Raji (cell line): ENCODE results near the gene CACNA2D4.

ENCODE experiments used
- POLR2A ChIP-seq: IDR thresholded peaks from 2 replicates; pipeline ENCODE4 v1.6.1; 2011; ENCODE audit warnings: low read depth, low read length, control low read depth; ENCODE audit not compliant: insufficient read depth

CACNA2D4 gene, protein sequence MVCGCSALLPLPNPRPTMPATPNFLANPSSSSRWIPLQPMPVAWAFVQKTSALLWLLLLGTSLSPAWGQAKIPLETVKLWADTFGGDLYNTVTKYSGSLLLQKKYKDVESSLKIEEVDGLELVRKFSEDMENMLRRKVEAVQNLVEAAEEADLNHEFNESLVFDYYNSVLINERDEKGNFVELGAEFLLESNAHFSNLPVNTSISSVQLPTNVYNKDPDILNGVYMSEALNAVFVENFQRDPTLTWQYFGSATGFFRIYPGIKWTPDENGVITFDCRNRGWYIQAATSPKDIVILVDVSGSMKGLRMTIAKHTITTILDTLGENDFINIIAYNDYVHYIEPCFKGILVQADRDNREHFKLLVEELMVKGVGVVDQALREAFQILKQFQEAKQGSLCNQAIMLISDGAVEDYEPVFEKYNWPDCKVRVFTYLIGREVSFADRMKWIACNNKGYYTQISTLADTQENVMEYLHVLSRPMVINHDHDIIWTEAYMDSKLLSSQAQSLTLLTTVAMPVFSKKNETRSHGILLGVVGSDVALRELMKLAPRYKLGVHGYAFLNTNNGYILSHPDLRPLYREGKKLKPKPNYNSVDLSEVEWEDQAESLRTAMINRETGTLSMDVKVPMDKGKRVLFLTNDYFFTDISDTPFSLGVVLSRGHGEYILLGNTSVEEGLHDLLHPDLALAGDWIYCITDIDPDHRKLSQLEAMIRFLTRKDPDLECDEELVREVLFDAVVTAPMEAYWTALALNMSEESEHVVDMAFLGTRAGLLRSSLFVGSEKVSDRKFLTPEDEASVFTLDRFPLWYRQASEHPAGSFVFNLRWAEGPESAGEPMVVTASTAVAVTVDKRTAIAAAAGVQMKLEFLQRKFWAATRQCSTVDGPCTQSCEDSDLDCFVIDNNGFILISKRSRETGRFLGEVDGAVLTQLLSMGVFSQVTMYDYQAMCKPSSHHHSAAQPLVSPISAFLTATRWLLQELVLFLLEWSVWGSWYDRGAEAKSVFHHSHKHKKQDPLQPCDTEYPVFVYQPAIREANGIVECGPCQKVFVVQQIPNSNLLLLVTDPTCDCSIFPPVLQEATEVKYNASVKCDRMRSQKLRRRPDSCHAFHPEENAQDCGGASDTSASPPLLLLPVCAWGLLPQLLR

DNA sequence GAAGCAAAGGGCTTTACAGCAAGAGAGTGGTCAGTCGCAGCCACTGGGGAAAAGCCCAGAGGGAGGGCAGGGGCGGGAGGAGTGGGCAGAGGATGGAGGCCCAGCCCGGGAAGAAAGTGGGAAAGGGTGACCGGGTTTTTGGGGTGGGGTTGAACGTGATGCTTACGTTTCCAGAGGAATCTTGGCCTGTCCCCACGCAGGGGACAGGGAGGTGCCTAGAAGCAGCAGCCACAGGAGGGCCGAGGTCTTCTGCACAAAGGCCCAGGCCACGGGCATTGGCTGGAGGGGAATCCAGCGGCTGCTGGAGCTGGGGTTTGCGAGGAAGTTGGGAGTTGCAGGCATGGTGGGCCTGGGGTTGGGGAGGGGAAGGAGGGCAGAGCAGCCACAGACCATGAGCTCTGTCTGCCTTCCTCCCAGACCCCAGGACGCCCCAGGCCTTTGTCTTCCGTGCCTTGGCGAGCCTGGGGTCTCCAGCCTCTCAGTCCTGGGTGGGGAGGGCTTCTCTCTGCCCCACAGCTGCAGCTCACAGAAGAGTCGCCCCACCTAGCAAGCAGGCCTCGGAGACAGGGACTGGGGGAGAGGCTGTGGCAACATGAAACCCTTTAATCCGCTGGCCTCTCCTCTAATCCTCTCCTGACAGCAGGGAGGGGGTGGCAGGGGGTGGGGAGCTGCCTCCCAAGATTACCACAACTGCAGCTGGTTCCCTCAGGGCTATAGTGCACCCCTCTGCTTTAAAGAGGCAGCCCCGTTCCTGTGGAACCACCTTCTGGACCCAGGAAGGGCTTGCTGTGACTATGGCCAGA, at the start of gene CACNA2D4:
TSS of gene CACNA2D4 (minus strand) at position 572 of the 803 bp plus-strand sequence. CDS start at position 393, 179 bp downstream.
- TF ChIP-seq POLR2A: no peak

DNA sequence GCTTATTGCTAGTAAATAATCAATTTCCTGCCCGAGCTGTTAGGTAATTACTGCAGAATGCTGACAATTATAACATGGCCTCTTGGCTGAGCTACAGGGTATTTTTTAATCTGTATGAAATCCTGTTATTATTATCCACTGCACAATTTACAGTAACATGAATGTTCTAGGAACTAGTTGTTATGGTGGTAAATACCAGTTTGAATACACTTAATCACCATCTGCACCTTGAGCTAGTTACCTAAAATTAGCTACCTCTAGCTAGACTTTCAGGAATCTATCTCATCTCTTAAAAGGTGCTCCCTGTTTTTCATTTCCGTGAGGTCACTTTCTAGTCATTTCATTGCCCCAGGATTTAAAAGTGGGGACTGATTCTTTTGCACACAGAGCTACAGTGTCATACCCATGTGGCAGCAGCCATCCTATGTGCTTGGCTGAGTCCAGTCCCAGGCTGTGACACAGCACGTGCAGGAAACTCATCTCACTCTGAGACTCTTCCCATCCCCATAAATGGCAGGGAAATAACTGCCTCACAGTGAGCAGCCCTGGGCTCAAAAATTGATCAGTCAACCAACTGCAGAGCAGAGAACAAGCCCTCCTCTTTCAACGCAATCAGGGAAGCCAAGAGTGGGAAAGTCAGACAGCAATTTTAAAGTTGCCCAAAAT, 48.2 kb upstream of the CACNA2D4 start:
- TF ChIP-seq POLR2A: no peak

DNA sequence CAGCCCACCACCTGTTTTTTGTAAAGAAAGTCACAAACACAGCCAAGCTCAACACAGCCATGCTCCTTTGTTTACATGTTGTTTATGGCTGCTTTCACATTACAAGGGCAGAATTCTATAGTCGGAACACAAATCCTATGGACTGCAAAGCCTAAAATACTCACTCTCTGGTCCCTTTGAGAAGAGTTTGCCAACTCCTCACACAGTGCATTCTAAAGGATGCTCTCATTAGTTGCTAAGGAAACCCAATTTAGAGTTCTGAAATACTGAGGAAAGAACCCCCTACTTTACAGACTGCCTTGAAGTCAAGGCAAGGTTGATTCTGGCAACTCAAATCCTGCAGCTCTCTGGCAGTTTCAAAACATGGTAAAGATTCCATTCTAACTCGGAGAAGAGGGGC, 47.5 kb upstream of the CACNA2D4 start:
- TF ChIP-seq POLR2A: no peak

DNA sequence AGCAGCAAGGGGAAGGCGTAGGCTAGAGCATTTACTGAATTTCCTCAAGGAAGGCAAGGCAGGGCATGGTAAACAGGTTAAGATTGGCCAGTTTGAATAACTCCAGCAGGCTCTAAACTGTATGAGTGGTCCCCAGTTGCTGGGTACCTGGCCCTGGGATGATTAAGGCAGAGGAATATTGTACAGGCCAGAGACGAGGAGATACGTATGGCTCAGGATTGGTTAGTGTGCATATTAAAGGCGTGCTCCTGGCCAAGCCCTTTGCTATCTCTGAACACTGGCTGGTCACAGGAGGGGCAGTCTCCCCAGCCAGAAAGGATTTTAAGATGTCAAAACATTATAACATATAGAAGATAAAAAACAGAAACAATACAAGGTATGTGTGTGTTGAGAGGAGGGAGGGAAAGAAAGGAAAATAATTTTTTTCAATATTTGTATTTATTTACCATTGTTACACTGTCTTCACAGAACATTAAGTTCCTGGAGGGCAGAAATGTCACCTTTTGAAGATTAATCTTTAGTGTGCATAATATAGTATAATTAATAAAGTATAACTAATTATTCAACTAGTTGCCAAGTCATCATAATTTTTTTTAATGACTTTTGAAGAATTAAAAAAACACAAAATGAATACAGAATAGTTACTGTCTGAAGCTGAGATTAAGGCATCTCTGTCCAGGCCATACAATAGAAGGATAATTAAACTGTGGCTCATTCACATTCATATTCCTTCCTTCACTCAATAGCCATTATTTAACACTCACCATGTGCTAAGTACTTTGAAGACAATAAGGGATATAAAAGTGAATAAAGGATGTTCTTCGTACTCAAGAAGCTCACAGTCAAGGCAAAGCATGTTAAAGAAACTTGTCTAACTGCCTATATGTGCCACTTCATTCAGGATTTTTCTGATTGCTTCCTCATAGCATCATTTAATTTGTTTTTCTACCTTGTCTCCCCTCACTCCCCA, 43.9 kb upstream of the CACNA2D4 start:
- TF ChIP-seq POLR2A: no peak

DNA sequence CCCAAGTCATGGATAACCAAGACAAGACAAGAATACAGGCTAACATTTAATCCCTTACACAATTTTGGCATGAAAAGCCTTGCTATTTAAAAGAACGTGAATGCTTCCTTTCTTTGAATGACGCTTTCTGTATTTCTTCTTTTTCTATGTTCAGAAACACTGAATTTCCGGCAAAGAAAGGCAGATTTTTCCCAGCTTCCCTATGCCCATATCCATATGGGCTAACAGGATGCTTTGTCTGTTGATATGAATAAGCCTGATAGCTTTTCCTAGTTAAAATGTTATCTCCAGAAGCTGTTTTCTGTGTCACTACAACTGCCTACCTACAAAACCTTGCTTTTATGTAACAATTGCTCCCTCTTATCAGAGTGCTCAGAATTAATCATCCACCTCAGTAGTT, 38.3 kb upstream of the CACNA2D4 start:
- TF ChIP-seq POLR2A: no peak

DNA sequence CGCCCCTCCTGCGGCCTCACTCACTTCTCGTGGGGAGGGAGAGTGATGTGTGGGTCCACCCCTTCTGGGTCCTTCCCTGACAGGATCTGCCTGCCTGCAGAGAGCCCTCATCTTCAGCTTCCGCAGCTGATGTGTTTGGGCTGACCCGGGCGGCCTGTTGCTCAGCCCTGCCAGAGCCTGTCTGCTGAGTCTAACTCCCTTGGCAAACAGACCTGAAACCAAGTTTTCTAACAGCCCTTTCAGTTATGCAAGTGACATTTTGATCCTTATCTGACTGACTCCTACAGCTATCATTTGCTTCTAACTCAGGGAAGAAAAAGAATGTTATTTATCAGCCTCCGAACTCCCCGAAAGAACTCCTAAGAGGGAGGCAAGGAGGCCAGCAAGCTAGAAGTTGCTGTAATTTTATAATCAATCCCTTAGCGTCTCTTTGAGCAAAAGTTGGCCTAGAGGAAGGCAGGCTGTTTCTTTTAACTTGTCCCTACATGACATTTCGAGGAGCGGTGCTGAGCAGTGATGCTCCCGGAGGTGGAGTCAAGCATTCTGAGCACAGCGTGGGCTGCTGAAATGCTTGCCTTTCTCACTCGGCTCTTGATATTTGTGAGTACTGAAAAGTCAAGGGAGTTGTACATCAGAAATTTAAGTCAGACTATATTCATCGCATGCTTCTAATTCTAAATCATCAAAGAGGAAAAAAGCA, 31.5 kb upstream of the CACNA2D4 start:
- no peak for TF ChIP-seq POLR2A

DNA sequence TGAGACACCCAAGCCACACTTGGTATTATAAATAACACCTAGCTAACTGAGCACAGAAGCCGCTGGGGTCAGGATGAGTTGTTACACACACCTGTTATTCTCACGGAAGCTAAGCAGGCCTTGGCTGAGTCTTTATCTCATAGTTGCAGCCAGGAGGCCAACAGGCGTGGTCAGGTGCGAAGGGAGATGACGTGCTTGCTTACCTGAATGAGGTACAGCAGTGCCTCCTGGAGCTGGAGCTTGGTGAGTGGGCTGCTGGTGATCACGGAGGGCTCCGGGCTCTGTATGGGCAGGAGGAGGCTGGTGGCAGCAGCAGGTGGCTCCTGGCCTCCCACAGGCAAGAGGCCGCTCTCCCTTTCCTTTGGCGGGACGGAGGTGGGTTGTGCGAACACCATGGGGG, 30.4 kb upstream of the CACNA2D4 start:
- no peak for TF ChIP-seq POLR2A

DNA sequence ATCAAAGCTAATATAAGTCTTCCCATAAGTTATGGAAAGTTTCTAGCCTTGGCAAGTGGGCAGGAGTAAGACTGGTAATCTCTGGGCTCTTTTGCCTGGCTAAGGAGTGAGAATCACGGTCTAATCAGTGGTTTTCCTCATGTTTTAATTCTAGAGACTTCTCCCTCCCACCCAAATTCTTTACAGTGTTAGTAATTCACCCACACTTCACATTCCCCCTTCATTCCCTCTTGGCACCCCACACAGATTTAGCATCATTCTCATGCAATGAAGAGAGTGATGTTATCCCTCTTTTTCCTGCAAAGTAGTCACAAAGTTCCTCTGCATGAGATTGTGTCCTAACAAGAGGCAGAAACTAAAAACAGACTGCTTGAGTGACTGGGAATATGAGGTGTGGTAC, 28.6 kb upstream of the CACNA2D4 start:
- no peak for TF ChIP-seq POLR2A

DNA sequence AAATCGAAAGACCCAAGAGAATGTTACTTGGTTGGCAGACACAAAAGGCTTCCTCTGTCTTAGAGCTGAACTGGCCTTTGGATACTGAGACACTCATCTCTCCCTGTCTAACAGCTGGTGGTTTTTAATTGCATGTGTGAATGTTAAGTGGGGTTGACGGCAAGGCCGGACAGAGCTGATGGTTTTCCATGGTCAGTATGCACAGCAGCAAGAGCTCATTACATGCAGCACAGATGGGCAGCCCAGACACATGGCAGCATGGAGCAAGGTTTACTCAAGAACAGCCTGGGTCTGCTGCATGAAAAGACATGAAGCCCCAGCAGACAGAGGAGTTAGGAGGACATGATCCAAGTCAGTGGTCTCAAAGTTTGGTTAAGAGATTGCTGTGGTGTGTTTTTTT, 27.8 kb upstream of the CACNA2D4 start:
- no peak for TF ChIP-seq POLR2A

DNA sequence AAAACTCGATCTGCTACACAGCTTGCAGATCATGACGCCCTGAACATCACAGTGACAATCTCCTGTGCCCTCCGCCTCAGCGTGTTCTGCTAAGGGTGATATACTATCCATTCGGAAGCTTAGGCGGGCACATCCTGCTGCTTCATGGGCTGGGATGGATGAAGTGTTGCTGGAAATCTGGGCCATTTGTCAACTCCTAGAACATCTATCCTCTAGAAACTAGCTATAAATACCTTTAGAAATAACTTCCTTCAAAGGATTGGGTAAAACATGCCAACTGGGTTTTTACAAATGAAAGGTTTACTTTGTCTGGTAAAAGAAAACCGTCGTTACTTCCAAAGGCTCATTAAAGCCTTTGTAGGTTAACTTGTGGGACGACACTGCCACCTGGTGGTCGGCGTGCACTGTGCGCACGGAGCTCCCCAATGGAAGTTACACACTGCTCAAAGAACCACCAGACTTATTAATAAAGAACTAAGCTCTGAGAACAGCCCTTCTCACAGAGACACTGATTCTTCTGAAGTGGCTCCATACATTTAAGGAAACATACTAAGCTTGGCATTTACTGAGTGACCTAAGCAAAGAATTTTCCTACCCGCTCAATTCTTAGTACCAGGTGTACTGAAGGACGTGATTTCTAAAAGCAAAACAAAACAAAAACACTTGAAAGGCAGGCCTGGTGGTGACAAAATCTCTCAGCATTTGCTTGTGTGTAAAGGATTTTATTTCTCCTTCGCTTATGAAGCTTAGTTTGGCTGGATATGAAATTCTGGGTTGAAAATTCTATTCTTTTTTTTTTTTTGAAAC, 21.6 kb upstream of the CACNA2D4 start:
- TF ChIP-seq POLR2A: no peak

DNA sequence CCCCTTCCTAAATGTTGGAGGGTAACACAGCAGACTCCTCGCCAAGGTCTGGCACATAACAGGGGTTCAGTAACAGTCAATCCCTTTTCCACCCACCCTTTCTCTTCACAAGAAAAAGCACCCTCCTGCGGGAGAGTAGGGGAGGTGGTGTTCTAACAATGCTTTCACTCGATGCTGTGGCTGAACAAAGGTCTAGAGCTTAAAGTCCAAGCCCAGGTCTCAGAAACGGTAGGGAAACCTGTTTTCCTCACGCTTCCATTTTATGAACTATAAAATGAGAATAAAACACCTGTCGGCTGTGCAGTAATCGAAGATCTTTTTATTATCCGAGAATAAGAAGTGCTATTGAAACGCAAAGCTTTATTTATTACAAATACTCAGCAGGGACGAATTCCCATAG, 20.9 kb upstream of the CACNA2D4 start:
- no peak for TF ChIP-seq POLR2A

DNA sequence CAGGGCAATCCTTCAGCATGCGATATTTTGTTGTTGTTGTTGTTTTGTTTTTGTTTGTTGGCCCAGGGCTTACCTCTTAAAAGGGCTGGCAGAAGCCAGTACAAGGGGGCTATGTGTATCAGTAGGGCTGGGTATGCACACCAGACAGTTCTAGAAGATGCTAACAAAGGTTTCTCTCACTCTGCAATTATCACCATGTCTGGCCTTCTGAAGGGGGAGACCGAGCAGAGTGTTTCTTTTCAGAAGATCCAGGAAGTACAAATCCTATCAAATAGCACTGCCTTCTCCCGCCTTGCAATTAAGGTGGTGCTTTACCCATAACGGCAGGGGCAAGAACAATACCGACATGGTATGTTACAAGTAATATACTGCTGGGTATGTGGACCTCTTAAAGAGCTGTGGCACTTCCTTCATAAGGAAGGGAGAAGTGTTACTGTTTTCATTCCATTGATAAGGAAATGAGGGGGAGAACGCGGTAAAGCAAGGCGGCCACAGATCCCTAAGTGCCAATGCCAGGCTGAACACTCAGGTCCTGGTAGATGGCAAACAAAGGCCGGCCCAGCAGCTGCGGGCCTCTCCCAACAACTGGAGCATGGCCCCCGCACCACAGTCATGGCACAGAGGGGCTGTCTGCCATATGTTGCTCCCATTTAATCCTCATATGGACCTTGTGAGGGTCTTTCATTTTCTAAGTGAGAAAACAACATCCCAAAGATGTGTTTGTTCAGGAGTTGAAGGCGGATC, 19.2 kb upstream of the CACNA2D4 start:
- TF ChIP-seq POLR2A: no peak
